Prostate gland (tissue), 2 donors: ENCODE results near the gene SETBP1. TPM values are rescaled to one million over a fixed set of nuclear protein-coding genes. Genes with fewer than 3 reads are reported as not detected.

Source experiments
- DNase-seq: peaks from one replicate; pipeline ENCODE4 v3.0.0-alpha.2; 2019; ENCODE audit warnings: low spot score
- H3K27ac ChIP-seq, 2 donors: fragments of 200-600 bp; sonication (generic); 2 replicates each; pipeline ENCODE4 v1.5.1; 2017 to 2019
- H3K27me3 ChIP-seq: fragments of 200-600 bp; sonication (generic); replicated peaks from 2 replicates; pipeline ENCODE4 v1.5.1; 2019; ENCODE audit not compliant: insufficient read depth
- H3K36me3 ChIP-seq, 2 donors: fragments of 200-600 bp; sonication (generic); 1 replicate in 1 of 2; 2 replicates in 1 of 2; pipeline versions ENCODE4 v1.5.1 to v1.8.1; 2017 to 2019
- H3K4me1 ChIP-seq: fragments of 200-600 bp; sonication (generic); replicated peaks from 2 replicates; pipeline ENCODE4 v1.5.1; 2019
- H3K4me3 ChIP-seq, 2 donors: fragments of 200-600 bp; sonication (generic); 2 replicates each; pipeline ENCODE4 v1.5.1; 2017 to 2019
- H3K9me3 ChIP-seq: fragments of 200-600 bp; sonication (generic); 2 replicates; pipeline ENCODE4 v1.5.1; 2017
- POLR2A ChIP-seq: fragments of 450-650 bp; IDR thresholded peaks from one replicate; pipeline ENCODE4 v1.6.1; 2016; ENCODE audit warnings: antibody characterized with exemption, mild to moderate bottlenecking
- POLR2AphosphoS5 ChIP-seq: sonication (generic); formaldehyde crosslinking; IDR thresholded peaks from one replicate; pipeline ENCODE4 v1.6.1; 2017; ENCODE audit warnings: antibody characterized with exemption
- WGBS: methylation state at CpG from one replicate; pipeline ENCODE4 v1.1.5; 2018; 5-methylcytosine and 5-hydroxymethylcytosine counted together
- intact Hi-C: fragments of 100-400 bp; cut with DNase I; formaldehyde crosslinking; loops from one replicate; pipeline ENCODE4 v1.14.2; 2022
- total RNA-seq, 2 donors: library from RNA; depleted of rRNA; stranded (reverse); fragments of >200 nt; gene quantifications; one replicate each; pipeline ENCODE4 v1.1.0, GENCODE V29; 2016
- TF ChIP-seq, protein P1 (sequence below), 4 experiments: fragments of 200-600 bp in 2 of 4; fragments of 450-650 bp in 2 of 4; sonication (generic) in 2 of 4; IDR thresholded peaks; 1 replicate in 3 of 4; 2 replicates in 1 of 4; pipeline ENCODE4 v1.5.1; 2016 to 2019; ENCODE audit warnings: antibody characterized with exemption in 4 of 4, mild to moderate bottlenecking in 2 of 4, moderate library complexity in 2 of 4

SETBP1 gene
- total RNA-seq, 2 donors from 2014 or later: 28.4 to 45.1 TPM

DNA sequence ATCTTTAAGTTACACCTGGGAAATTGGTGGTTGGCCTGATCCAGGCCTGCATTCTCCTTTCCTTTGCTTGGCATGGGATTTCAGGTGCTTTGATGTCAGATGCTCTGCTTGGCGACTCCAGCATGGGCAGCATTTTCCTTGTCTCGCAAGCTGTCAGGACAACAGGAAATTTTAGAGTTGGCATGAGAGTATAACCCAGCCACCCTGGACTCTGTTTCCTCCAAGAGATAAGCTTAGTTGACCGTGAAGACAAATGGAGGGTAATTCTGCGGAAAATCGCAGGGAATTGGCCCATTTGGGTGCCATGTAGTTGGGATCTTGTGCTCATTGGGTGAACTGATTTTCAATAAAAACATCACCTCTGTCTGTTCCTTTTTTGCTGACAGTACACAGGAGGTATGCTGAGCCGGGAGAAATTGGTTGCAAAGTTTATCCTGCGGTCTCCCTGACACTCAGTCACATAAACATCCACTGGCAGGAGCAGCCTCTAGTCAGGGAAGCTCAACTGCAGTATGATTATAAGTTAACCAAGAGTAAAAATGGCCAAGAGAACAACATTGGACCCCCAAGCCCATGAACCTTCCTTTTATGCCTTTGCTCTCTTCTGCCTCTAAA lies 409.9 kb downstream of the SETBP1 start:
- WGBS: 97% methylated on average over 7 of the region's 7 CpGs
- TF ChIP-seq, protein P1, sequence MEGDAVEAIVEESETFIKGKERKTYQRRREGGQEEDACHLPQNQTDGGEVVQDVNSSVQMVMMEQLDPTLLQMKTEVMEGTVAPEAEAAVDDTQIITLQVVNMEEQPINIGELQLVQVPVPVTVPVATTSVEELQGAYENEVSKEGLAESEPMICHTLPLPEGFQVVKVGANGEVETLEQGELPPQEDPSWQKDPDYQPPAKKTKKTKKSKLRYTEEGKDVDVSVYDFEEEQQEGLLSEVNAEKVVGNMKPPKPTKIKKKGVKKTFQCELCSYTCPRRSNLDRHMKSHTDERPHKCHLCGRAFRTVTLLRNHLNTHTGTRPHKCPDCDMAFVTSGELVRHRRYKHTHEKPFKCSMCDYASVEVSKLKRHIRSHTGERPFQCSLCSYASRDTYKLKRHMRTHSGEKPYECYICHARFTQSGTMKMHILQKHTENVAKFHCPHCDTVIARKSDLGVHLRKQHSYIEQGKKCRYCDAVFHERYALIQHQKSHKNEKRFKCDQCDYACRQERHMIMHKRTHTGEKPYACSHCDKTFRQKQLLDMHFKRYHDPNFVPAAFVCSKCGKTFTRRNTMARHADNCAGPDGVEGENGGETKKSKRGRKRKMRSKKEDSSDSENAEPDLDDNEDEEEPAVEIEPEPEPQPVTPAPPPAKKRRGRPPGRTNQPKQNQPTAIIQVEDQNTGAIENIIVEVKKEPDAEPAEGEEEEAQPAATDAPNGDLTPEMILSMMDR (IDR thresholded peaks at IDR 0.05): no peak
- TF ChIP-seq POLR2A: no peak
- no peak for TF ChIP-seq POLR2AphosphoS5
- H3K27ac ChIP-seq: no peak overlapping the region
- H3K4me1 ChIP-seq: no peaks in the 10 kb centered on the region
- no peaks in the 10 kb centered on the region for H3K9me3 ChIP-seq
- intact Hi-C loops: no loop called here
- H3K4me3 ChIP-seq: no peak overlapping the region
- no peaks in the 10 kb centered on the region for H3K27me3 ChIP-seq
- no peak for DNase-seq
- no peaks in the 10 kb centered on the region for H3K36me3 ChIP-seq

DNA sequence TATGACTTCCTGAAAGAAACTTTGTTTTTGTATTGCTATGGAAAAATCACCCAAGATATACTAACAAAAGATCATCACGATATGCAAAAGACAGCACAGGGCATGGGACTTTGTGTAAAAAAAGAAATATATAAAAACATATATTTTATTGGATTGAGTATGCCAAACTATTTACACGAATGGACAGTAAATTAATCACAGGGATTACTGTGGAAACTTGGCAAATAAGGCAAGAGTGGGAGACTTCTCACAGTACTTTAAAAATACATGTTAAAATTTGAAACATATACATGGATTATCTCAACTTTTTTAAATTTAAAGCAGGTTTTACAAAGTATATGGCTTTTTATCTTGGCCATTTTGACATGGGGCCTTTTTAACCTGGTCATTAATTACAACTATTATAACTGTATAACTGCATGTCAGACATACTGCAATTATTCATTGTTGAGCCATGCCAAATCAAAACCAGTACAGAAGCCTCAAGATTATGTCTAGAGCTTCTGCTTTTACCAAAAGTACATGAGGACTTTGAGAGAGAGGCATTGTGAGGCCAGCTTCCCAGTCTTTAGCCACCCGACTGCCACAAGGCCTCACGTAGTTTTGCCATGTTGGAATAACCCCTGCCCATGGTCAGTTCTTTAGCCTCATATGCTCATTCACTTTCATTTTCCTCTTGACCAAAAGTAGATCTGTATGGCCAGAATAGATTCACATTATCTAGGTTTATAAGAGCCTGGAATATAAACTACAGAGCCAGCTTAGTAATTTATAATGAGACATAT lies 419.8 kb downstream of the SETBP1 start:
- Histone ChIP-seq H3K4me3 (no peak overlapping the region), H3K27me3 (no peaks in the 10 kb centered on the region), H3K9me3 (no peaks in the 10 kb centered on the region), H3K4me1 (no peaks in the 10 kb centered on the region), H3K27ac (no peak overlapping the region), H3K36me3 (no peaks in the 10 kb centered on the region)
- intact Hi-C loops: no loop called here
- WGBS: 61% methylated on average over 4 of the region's 4 CpGs
- no peak for DNase-seq
- no peak for TF ChIP-seq POLR2A
- TF ChIP-seq, protein P1 (IDR thresholded peaks at IDR 0.05): no peak
- TF ChIP-seq POLR2AphosphoS5: no peak

DNA sequence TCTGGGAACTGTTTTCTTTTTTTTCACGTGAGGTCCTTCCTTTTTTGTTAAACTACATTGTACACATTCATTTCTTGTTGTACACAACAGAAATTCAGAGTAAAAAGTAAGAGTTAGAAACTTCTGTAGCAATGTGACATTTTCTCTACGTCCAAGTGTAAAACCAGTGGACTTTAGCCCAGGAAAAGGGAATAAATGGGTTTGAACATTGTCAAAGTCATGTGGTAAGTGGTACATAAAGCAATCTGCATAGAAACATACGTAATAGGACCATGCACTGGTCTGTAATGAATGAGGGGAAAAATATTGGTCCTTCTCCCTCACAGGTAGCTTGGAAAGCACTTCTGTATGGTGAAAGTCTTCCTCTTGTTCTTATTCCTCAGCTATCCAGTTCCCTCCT lies 421.4 kb downstream of the SETBP1 start:
- TF ChIP-seq POLR2AphosphoS5: no peak
- TF ChIP-seq, protein P1 (IDR thresholded peaks at IDR 0.05): no peak
- no peak for TF ChIP-seq POLR2A
- DNase-seq: no peak
- Histone ChIP-seq H3K27ac (no peak overlapping the region), H3K9me3 (no peaks in the 10 kb centered on the region), H3K27me3 (no peaks in the 10 kb centered on the region), H3K4me1 (no peaks in the 10 kb centered on the region), H3K4me3 (no peak overlapping the region), H3K36me3 (no peaks in the 10 kb centered on the region)
- intact Hi-C loops: no loop called here
- 95% methylated on average over 3 of the region's 3 CpGs for WGBS

GRCh38 chr18:45102863-45103262 lies 422.2 kb downstream of the SETBP1 start:
- intact Hi-C loops: no loop called here
- Histone ChIP-seq H3K4me3 (no peak overlapping the region), H3K36me3 (no peaks in the 10 kb centered on the region), H3K9me3 (no peaks in the 10 kb centered on the region), H3K4me1 (no peaks in the 10 kb centered on the region), H3K27ac (no peak overlapping the region), H3K27me3 (no peaks in the 10 kb centered on the region)
- 87% methylated on average over 6 of the region's 6 CpGs for WGBS
- no peak for DNase-seq
- no peak for TF ChIP-seq POLR2A
- TF ChIP-seq, protein P1 (IDR thresholded peaks at IDR 0.05): no peak
- TF ChIP-seq POLR2AphosphoS5: no peak
